GM12878 (cell line): Measurements from ENCODE around the gene SYTL5. TPM values are rescaled to one million over a fixed set of nuclear protein-coding genes. Genes with fewer than 3 reads are reported as not detected.

Experiments
- ATAC-seq: fragments of 200-7000 bp; cut with Tn5 transposase; 3 replicates; pipeline ENCODE4 v1.9.1; 2020; ENCODE audit warnings: mild to moderate bottlenecking, moderate library complexity
- BruUV-seq: library from RNA; stranded (reverse); fragments of 400-500 nt; replicated peaks from 2 replicates; lab custom pipeline; 2021; lab: Mats Ljungman, UMichigan
- CTCF ChIA-PET: fragments of 300-600 bp; sonication (Branson Sonifier 250); formaldehyde crosslinking; extraction: SDS; loops from one replicate; lab custom pipeline; 2021; ENCODE audit warnings: inconsistent platforms; lab: Yijun Ruan, JAX
- POLR2A ChIA-PET: fragments of 350-600 bp; formaldehyde crosslinking; extraction: SDS; loops from one replicate; lab custom pipeline; 2021; ENCODE audit warnings: inconsistent platforms; lab: Charles Lee
- RAD21 ChIA-PET: fragments of 300-600 bp; sonication (Branson Sonifier 250); formaldehyde crosslinking; loops from one replicate; lab custom pipeline; 2023; ENCODE audit warnings: antibody characterized with exemption; ENCODE audit not compliant: unreplicated experiment; lab: Charles Lee
- SMC1A ChIA-PET: fragments of 300-600 bp; sonication (Branson Sonifier 250); formaldehyde crosslinking; loops from one replicate; lab custom pipeline; 2023; ENCODE audit not compliant: unreplicated experiment, uncharacterized antibody; lab: Charles Lee
- DNase-seq: peaks from one replicate; pipeline ENCODE4 v3.0.0-alpha.2; 2011; ENCODE audit warnings: low read depth, low spot score
- FAIRE-seq: peaks from 3 replicates; lab custom pipeline; 2011; peaks lifted over from hg19 to GRCh38; lab: Jason Lieb, UNC
- H2AFZ ChIP-seq: 2 replicates; pipeline ENCODE4 v1.6.0; 2011; ENCODE audit warnings: low read depth, low read length, control low read depth; ENCODE audit not compliant: control insufficient read depth
- H3K27ac ChIP-seq: 2 replicates; pipeline ENCODE4 v1.5.1; 2011; ENCODE audit warnings: control low read depth; ENCODE audit not compliant: control insufficient read depth, insufficient read depth
- H3K27me3 ChIP-seq, 2 experiments: replicated peaks in 1 of 2; 2 replicates each; pipeline versions ENCODE4 v1.6.0 to v1.6.1; 2011; ENCODE audit warnings: low read length in 1 of 2; ENCODE audit not compliant: control insufficient read depth in 2 of 2, insufficient read depth in 2 of 2
- H3K36me3 ChIP-seq, 2 experiments: 2 replicates each; pipeline ENCODE4 v1.5.1; 2011; ENCODE audit warnings: low read length in 1 of 2; ENCODE audit not compliant: control insufficient read depth in 2 of 2, insufficient read depth in 2 of 2
- H3K4me1 ChIP-seq: 2 replicates; pipeline ENCODE4 v1.6.1; 2011; ENCODE audit warnings: mild to moderate bottlenecking, low read length, moderate library complexity, mixed read lengths; ENCODE audit not compliant: control insufficient read depth, insufficient read depth
- H3K4me2 ChIP-seq: 2 replicates; pipeline ENCODE4 v1.6.0; 2011; ENCODE audit warnings: control low read depth; ENCODE audit not compliant: control insufficient read depth, insufficient read depth
- H3K4me3 ChIP-seq: fragments of 200-600 bp; sonication (generic); 2 replicates; pipeline ENCODE4 v1.5.1; 2016
- H3K79me2 ChIP-seq: 2 replicates; pipeline ENCODE4 v1.6.0; 2011; ENCODE audit warnings: low read length; ENCODE audit not compliant: control insufficient read depth, insufficient read depth
- H3K9ac ChIP-seq: 2 replicates; pipeline ENCODE4 v1.8.0; 2011; ENCODE audit warnings: low read length, control low read depth, mixed read lengths; ENCODE audit not compliant: control insufficient read depth, insufficient read depth
- H3K9me3 ChIP-seq: replicated peaks from 3 replicates; pipeline ENCODE4 v1.5.1; 2011; ENCODE audit warnings: mild to moderate bottlenecking, low read length; ENCODE audit not compliant: control insufficient read depth, insufficient read depth
- H4K20me1 ChIP-seq: 2 replicates; pipeline ENCODE4 v1.6.0; 2011; ENCODE audit not compliant: control insufficient read depth, insufficient read depth
- ASH2L ChIP-seq: fragments of 300-600, 200-600 bp; sonication (generic); IDR thresholded peaks from 2 replicates; pipeline ENCODE4 v1.6.1; 2017; ENCODE audit warnings: low read depth, mild to moderate bottlenecking, borderline replicate concordance
- DPF2 ChIP-seq: fragments of 450-650 bp; IDR thresholded peaks from 2 replicates; pipeline ENCODE4 v1.6.1; 2017; ENCODE audit warnings: mild to moderate bottlenecking
- EED ChIP-seq: sonication (generic); IDR thresholded peaks from 2 replicates; pipeline ENCODE4 v1.6.1; 2016; ENCODE audit warnings: antibody characterized with exemption, low read depth
- FOXM1 ChIP-seq: IDR thresholded peaks from 2 replicates; pipeline ENCODE4 v1.6.1; 2012; ENCODE audit warnings: low read depth, mild to moderate bottlenecking, inconsistent platforms, low read length, moderate library complexity
- GATAD2B ChIP-seq: fragments of 450-650 bp; conservative IDR thresholded peaks from 2 replicates; pipeline ENCODE4 v1.6.1; 2017; ENCODE audit warnings: low read depth, mild to moderate bottlenecking, moderate library complexity
- HCFC1 ChIP-seq: fragments of 150-350 bp; IDR thresholded peaks from 2 replicates; pipeline ENCODE4 v1.6.1; 2014; ENCODE audit warnings: low read length
- IKZF2 ChIP-seq, 2 experiments: fragments of 450-650 bp; IDR thresholded peaks; 2 replicates each; pipeline ENCODE4 v1.6.1; 2017; ENCODE audit warnings: mild to moderate bottlenecking in 2 of 2, moderate library complexity in 2 of 2
- KLF5 ChIP-seq: fragments of 450-650 bp; IDR thresholded peaks from 2 replicates; pipeline ENCODE4 v1.6.1; 2014; ENCODE audit warnings: mild to moderate bottlenecking; ENCODE audit not compliant: partially characterized antibody
- MEF2B ChIP-seq: fragments of 450-650 bp; IDR thresholded peaks from 2 replicates; pipeline ENCODE4 v1.6.1; 2018; ENCODE audit warnings: mild to moderate bottlenecking, moderate library complexity; ENCODE audit not compliant: partially characterized antibody, poor library complexity, severe bottlenecking
- MTA2 ChIP-seq: fragments of 450-650 bp; IDR thresholded peaks from 2 replicates; pipeline ENCODE4 v1.6.1; 2016; ENCODE audit warnings: low read depth, mild to moderate bottlenecking, moderate library complexity
- MYC ChIP-seq: IDR thresholded peaks from 2 replicates; pipeline ENCODE4 v1.6.1; 2011; ENCODE audit warnings: mild to moderate bottlenecking, low read length, moderate library complexity, inconsistent platforms; ENCODE audit not compliant: insufficient read depth, insufficient replicate concordance, insufficient read length, severe bottlenecking
- PML ChIP-seq: IDR thresholded peaks from 2 replicates; pipeline ENCODE4 v1.6.1; 2012; ENCODE audit warnings: low read length, inconsistent platforms
- RFX5 ChIP-seq: IDR thresholded peaks from 2 replicates; pipeline ENCODE4 v1.6.1; 2011; ENCODE audit warnings: low read depth, low read length, improper control_type of control experiment
- SIN3A ChIP-seq: IDR thresholded peaks from 2 replicates; pipeline ENCODE4 v1.6.1; 2012; ENCODE audit warnings: low read depth, low read length, improper control_type of control experiment
- SPI1 ChIP-seq: IDR thresholded peaks from 2 replicates; pipeline ENCODE4 v1.6.1; 2011; ENCODE audit warnings: low read depth, mild to moderate bottlenecking, low read length, moderate library complexity, borderline replicate concordance; ENCODE audit not compliant: insufficient read depth
- TARDBP ChIP-seq: IDR thresholded peaks from 2 replicates; pipeline ENCODE4 v1.6.1; 2016; ENCODE audit warnings: borderline replicate concordance
- TCF12 ChIP-seq: IDR thresholded peaks from 2 replicates; pipeline ENCODE4 v1.6.1; 2011; ENCODE audit warnings: low read depth, mild to moderate bottlenecking, low read length
- YY1 ChIP-seq: IDR thresholded peaks from 2 replicates; pipeline ENCODE4 v1.6.1; 2011; ENCODE audit warnings: low read depth, mild to moderate bottlenecking, low read length
- WGBS: methylation state at CpG from one replicate; pipeline ENCODE4 v1.1.6; 2016; ENCODE audit warnings: low lambda C conversion rate; ENCODE audit not compliant: insufficient replicate concordance, insufficient coverage; ENCODE audit errors: missing lambda C conversion rate; 5-methylcytosine and 5-hydroxymethylcytosine counted together
- in situ Hi-C: fragments of 300-500 bp; cut with MboI; formaldehyde crosslinking; loops from 9 replicates; pipeline ENCODE4 v1.14.3; 2018; ENCODE audit warnings: mixed read lengths
- intact Hi-C: fragments of 100-400 bp; cut with micrococcal nuclease; formaldehyde crosslinking; loops from one replicate; pipeline ENCODE4 v1.14.2; 2022; ENCODE audit not compliant: unreplicated experiment
- polyA plus RNA-seq, 11 experiments: library from polyadenylated mRNA; depleted of rRNA in 4 of 11; unstranded in 6 of 11; stranded (reverse) in 5 of 11; fragments of >200 nt; fragmentation: Nextera tagmentation in 4 of 11; fragmentation: Illumina TruSeq in 1 of 11; extraction: Ambion mirVana in 4 of 11; extraction: Trizol in 1 of 11; gene quantifications; 1 replicate in 1 of 11; 2 replicates in 10 of 11; pipeline versions ENCODE4 v1.2.1 to v1.2.3, GENCODE V29; 2011 to 2016; ENCODE audit warnings: inconsistent platforms in 2 of 11, missing spikeins in 2 of 11, low read depth in 1 of 11
- total RNA-seq, 4 experiments: library from RNA; depleted of rRNA in 3 of 4; stranded (reverse); fragments of >200 nt in 3 of 4; fragmentation: Illumina TruSeq in 1 of 4; extraction: Trizol in 1 of 4; gene quantifications; 2 replicates each; pipeline versions ENCODE4 v1.2.1 to v1.2.3, GENCODE V29; 2013 to 2021
- TF ChIP-seq, protein P1 (sequence below): IDR thresholded peaks from 2 replicates; pipeline ENCODE4 v1.6.1; 2011; ENCODE audit warnings: low read depth, mild to moderate bottlenecking, low read length, moderate library complexity, borderline replicate concordance; ENCODE audit errors: extremely low read depth
- TF ChIP-seq, protein P2 (sequence below): IDR thresholded peaks from 2 replicates; pipeline ENCODE4 v1.6.1; 2011; ENCODE audit warnings: borderline replicate concordance, low read depth, mild to moderate bottlenecking, moderate library complexity, mixed read lengths, low read length; ENCODE audit not compliant: insufficient read depth; ENCODE audit errors: extremely low read length
- TF ChIP-seq, protein P3 (sequence below): IDR thresholded peaks from 2 replicates; pipeline ENCODE4 v1.6.1; 2011; ENCODE audit warnings: low read depth, low read length, improper control_type of control experiment, borderline replicate concordance

The SYTL5 gene
- total and polyA plus RNA-seq, 10 of the 15 experiments (the other 5 are each of a cell fraction or from before 2014, with no cell fraction given): 0.01 to 0.20 (median 0.04) TPM; not detected in 3

DNA sequence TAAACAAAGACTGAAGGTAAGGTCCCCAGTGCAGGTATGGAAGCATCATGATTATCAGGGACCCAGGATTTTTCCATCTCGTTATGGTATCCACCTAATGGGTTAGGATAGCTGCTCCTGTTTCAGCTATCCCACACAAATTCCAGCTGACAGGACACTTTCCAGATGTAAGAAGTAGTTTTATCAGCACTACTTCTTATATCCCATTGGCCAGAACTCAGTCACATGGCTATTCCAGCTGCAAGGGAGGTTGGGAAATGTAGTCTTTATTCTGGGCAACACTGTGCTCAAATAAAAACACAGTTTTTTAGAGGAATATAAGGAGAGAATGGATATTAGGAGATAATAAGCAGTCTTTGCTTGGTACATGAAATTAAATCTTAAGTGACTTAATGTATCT is 117.6 kb downstream of the SYTL5 start (continued):
- TF ChIP-seq GATAD2B (no peak), MYC (no peak), RFX5 (no peak), HCFC1 (peak; percentile 14; the same call in 1 of the 2 replicates), DPF2 (no peak), TCF12 (no peak), KLF5 (no peak), IKZF2 (IDR thresholded peaks at IDR 0.05) (no peak), FOXM1 (no peak), EED (no peak)
- TF ChIP-seq, protein P1, sequence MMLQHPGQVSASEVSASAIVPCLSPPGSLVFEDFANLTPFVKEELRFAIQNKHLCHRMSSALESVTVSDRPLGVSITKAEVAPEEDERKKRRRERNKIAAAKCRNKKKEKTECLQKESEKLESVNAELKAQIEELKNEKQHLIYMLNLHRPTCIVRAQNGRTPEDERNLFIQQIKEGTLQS: peak; percentile 27; the same call in 1 of the 2 replicates
- TF ChIP-seq, all 136 proteins: peak for 3

DNA sequence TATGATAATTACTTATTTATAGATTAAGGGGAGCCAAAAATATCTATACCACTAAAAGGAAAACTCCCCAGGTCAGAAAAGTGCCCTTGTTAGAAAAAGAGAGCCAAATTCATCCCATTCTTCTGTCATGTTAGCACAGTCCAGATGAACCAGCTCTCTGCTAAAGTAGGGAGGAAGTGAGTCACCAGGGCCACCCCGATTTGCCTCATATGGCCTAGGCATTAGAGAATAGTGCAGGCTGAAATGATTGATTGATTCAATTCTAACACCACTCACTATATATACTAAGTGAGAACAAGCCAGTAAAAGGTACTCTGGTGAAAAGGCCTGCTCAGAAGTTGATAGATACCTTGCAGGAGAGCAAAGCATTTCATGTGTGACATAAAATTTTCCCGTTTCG is 119.8 kb downstream of the SYTL5 start:
- Histone ChIP-seq H3K4me2 (no peak overlapping the region), H3K9me3 (no peaks in the 10 kb centered on the region), H2AFZ (no peak overlapping the region), H4K20me1 (no peaks in the 10 kb centered on the region), H3K27me3 (no peaks in the 10 kb centered on the region), H3K4me3 (no peak overlapping the region), H3K27ac (no peak overlapping the region), H3K9ac (no peak overlapping the region), H3K4me1 (no peaks in the 10 kb centered on the region), H3K79me2 (no peaks in the 10 kb centered on the region), H3K36me3 (no peaks in the 10 kb centered on the region)
- BruUV-seq: no TSS peak
- TF ChIP-seq, protein P2, sequence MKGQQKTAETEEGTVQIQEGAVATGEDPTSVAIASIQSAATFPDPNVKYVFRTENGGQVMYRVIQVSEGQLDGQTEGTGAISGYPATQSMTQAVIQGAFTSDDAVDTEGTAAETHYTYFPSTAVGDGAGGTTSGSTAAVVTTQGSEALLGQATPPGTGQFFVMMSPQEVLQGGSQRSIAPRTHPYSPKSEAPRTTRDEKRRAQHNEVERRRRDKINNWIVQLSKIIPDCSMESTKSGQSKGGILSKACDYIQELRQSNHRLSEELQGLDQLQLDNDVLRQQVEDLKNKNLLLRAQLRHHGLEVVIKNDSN: no peak
- no peak for TF ChIP-seq PML
- no peak for TF ChIP-seq ASH2L
- TF ChIP-seq KLF5: no peak
- no peak for TF ChIP-seq SIN3A
- TF ChIP-seq TCF12: no peak
- TF ChIP-seq SPI1: no peak
- no peak for TF ChIP-seq YY1
- TF ChIP-seq, protein P3, sequence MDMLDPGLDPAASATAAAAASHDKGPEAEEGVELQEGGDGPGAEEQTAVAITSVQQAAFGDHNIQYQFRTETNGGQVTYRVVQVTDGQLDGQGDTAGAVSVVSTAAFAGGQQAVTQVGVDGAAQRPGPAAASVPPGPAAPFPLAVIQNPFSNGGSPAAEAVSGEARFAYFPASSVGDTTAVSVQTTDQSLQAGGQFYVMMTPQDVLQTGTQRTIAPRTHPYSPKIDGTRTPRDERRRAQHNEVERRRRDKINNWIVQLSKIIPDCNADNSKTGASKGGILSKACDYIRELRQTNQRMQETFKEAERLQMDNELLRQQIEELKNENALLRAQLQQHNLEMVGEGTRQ: no peak
- no peak for TF ChIP-seq TARDBP
- TF ChIP-seq MTA2: no peak
- TF ChIP-seq MEF2B: no peak
- intact Hi-C loops (no loop called here), in situ Hi-C loops (no loop called here)
- POLR2A ChIA-PET: no interaction called here
- SMC1A ChIA-PET: no interaction called here
- CTCF ChIA-PET: no interaction called here
- RAD21 ChIA-PET: no interaction called here
- FAIRE-seq: no peak
- DNase-seq: no peak
- 52% methylated on average over 3 of the region's 3 CpGs for WGBS
- ATAC-seq: no peak
